GM21447 (cell line): ENCODE data around the gene OOSP1.
"Not testable (repeated sequence)": the region's sequence is repeated elsewhere in the genome, so short reads cannot be mapped to it uniquely, and the experiment has no call there.

ENCODE experiments used
- ATAC-seq: cut with Tn5 transposase; IDR thresholded peaks from one replicate; pipeline ENCODE4 v1.9.1; 2021; ENCODE audit not compliant: unreplicated experiment

The OOSP1 gene

DNA sequence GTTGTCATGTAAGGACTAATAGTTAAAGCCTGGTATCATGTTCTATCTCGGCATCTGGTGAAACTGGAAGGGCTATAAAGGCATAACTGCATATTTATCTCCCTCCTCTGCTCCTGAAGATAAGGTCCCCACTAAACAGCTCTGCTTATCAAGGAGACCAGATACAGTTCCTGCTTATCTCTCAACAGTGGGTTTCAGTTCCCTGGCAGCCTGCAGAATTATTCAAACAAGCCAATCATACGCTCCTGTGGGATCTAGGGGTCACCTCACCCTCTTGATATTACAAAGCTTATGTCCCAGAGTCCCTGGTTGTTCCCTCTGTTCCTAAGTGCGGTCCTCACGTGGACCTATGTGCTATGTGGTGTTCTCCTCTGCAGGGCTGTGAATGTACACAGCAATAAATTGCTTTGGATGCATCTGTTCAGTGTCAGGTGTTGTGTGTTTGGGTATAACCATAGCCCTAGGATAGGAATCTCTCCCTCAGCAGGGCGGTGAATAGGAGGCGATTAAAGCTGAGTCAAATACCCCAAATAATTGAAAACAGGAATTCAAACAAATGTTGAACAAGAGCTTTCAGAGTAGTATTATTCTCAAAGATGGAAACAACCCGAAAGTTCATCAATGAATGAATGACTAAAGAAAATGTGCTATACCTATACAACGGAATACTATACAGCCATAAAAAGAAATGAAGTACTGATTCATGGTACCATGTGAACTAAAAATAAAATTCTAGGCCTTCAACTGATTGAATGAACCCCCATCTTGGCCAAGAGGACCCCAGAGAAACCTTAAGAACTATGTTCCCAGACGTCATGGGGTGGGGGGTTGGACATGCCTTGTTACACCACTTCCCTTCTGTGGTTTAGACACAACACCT, 22.5 kb downstream of the OOSP1 start:
- ATAC-seq, result no peak

DNA sequence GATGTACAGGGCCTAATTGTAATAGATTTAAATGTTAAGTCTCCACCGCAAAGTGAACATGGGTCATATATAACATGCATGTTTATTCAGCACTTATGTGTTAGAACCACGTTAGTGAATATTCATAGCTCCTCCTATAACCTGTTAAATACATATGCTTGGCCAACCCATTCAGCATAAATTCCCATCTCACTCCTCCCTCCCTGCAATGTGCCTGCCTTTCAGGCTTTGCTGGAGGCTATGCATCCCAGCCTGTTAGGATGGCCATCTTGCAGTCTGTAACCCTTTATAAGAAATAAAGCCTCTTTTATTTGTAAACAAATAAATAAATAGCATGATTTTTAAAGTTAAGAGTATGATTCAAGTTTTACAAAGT, 23.9 kb downstream of the OOSP1 start:
- no peak for ATAC-seq

DNA sequence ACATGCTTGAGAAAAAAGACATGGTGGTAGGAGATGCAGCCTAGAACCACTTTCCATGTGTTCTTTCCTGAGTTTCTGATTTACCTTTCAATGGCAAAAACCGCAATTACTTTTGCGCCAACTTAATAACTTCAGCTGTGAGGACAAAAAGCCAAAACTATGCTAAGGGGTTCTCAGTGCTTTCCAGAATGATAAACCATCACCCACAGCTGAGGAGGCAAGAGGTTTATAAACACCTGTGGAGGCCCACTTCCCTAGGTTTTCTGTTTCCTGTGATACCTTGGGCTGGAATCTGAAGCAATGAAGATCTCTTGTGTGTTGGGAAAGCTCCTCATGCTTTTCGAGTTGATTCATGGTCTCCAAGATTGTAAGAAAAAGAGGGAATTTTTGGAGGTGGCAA, 25.5 kb downstream of the OOSP1 start, which contains the start of gene OOSP4A:
TSS of gene OOSP4A (plus strand) at position 301 of the 400 bp plus-strand sequence. CDS start at position 301, 0 bp downstream.
- ATAC-seq, result no peak

DNA sequence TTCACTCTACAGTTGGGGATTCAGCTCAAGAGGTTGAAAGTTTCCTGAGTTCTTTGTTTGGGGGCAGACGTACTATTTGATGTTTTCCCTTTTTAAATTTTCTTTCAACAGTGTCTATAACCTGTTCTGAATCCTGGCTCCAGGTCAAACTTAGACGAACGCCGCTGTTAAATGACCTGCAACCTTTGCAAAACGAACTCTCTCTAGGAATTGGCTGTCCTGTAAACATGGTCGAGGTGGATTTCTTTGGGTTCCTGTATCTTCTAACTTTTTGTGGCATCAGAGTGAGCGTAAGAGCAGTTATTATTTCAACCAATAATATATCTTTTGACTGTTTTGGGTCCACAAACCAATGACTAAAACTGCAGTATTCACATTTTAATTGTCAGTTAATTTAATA, 27.2 kb downstream of the OOSP1 start:
- no peak for ATAC-seq

DNA sequence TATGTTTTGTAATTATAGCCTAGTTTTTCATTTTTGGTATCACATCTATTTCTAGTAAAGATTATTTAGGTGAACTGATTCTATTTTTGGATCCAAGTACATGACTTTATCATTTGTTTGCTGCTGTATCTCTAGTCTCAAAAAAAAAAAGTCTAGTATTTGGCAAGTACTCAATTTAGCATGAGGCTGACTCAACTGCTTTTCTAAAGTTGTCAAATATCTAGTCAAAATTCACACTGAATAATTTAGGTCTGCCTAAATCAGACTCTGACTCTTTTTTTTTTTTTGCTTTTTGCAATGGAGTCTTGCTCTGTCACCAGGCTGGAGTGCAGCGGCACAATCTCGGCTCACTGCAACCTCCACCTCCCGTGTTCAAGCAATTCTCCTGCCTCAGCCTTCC, 28.0 kb downstream of the OOSP1 start:
- no peak for ATAC-seq

DNA sequence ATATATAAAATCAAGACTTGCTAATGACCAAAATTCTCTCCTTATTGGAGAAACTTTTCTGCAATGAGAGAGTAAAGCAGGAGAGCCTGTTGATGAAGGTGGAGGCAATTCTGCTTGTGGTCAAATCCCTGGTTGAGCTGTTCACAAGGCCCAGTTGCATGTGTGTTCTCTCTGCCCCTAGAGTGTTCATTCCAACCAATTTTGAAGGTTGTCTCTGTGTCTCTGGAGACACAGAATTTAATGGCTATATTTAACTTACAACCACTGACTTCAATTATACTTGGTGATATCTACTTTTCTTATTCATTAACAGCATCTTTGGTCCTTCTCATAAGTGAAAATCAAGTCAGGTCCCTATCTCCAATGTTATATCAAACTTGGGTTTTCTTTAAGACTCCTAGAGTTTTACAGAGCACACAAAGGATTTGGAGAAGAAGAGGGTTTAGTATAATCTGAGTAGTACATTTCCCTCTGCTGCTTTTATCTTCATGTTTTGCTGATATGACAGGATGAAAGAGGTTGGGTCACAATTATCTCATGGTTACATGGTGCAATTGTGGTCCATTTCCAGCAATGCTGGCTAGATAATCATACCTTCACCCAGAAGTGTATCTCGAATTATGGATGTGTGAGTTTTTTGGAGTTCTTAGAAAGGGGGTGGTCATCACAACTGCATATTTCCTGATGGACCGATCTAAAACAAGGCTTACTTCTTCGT, 29.6 kb downstream of the OOSP1 start:
- ATAC-seq, result no peak

DNA sequence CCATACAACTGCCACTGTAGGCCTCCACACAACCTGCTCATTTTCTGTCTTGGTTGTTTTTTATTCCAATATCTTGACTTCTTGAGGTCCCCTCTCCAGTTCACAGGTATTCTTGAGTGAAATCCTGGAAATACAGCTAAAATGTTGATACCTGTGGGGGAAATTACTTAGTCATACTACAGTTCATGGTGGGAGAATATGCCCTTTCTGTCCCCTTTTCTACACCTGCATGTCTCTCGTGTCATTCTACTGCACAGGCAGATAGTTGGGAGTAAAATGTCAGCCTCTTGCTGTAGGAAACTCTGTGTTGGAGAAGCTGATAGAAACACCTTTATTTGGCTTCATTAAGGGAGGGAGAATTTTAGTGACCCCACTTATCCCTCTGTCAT, 30.2 kb downstream of the OOSP1 start:
- no peak for ATAC-seq

DNA sequence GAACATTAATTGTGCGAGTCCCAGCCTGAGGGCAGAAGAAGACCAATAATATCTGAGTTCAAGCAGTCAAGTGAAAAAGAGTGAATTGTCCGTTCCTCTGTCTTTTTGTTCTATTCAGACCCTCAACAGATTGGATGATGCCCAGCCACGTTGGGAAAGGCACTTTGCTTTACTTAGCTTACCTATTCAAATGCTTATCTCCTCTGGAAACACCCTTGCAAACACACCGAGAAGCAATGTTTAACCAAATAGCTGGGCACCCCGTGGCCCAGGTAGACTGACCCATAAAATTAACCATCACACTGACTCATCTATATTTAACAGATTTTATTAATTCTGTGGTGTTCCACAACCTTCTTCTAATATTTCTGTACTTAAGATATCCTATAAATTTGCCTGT, 34.9 kb downstream of the OOSP1 start:
- ATAC-seq, result no peak

DNA sequence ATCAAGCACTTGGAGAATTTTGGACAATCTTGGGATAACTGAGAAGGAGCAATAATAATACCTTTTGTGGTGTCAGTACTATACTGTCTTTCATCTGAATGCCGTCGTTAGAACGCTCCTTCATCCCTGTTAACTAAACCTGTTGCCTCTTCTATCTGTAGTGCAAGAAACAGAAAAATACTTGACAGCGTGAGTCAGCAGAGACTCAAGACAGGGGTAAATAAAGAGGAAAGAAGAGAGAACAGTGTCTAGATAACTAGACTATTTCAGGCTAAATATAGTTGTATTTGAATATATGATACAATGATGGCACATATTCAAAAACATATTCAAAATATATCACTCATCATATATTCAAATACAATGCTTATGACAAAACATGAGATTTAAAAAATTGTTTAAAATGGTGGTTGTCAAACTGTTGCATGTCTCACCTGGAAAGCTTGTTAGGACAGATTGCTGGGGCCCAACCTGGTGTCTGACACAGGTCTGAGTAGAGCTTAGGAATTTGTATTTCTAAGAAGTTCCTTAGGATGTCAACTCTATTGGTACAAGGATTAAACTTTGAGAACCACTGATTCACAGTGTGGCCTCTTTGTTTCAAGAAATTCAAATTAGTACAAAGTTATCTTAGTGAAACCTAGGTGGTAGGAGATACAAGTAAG, 43.0 kb downstream of the OOSP1 start:
- ATAC-seq, result no peak

DNA sequence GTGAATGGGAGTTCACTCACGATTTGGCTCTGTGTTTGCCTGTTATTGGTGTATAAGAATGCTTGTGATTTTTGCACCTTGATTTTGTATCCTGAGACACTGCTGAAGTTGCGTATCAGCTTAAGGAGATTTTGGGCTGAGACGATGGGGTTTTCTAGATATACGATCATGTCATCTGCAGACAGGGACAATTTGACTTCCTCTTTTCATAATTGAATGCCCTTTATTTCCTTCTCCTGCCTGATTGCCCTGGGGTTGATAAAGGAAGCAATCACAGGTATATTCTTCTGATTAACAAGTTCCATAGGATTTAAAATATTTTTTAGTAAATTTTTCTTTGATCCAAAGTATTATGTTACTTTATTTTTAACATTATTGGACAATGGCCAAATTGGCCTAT, 43.8 kb downstream of the OOSP1 start:
- ATAC-seq, result not testable (repeated sequence)

DNA sequence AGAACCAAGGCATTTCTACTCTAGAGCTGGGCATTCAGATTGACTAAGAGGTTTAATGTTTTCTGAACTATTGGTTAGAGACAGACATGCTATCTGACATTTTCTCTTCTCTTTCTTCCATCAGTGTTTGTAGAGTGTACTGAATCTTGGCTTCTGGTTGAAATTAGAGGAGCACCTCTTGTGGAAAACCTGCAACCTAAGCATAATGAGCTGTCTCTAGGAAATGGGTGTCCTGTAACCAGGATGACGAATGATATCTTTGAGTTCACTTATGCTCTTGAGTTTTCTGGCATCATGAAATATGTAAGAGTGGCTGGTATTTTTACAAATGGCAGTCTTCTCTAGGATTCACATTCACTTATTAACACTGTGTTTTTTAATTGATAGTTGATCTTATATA, 45.0 kb downstream of the OOSP1 start:
- no peak for ATAC-seq

DNA sequence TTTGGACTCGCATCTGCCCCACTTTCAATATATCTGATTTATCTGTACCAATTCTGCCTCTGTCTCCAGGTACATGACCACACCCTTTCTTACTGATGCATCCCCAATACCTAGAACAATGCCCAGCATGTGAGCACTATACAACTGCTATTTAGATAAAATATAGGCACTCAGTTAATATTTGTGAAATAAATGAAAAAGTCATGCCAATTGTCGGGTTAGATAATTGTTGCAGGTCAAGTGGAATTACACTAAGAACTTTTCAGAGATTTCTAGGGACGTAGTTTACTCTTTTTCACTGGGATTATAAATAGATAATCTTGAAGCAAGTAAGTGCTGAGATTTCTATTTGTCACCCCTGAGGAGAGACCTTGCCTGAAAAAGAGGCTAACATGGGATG, 46.1 kb downstream of the OOSP1 start:
- ATAC-seq, result no peak

DNA sequence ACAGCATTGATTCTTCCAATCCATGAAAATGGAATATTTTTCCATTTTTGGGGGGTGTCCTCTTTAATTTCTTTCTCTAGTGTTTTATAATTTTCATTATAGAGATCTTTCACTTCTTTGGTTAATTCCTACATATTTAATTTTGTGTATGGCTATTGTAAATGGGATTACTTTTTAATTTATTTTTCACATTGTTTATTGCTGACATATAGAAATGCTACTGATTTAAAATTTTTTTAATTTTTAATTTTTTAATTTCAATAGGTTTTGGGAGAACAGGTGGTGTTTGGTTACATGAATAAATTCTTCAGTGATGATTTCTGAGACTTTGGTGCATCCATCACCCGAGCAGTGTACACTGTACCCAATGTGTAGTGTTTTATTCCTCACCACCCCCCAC, 52.2 kb downstream of the OOSP1 start:
- ATAC-seq, result no peak

DNA sequence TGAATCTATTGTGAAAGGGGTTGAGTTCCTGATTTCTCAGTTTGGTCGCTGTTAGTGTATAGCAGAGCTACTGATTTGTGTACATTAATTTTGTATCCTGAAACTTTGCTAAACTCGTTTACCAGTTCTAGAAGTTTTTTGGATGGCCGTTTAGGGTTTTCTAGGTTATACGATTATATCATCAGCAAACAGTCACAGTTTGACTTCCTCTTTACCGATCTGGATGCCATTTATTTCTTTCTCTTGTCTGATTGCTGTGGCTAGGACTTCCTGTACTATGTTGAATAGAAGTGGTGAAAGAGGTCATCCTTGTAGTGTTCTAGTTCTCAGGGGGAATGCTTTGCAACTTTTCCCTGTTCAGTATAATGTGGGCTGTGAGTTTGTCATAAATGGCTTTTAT, 54.2 kb downstream of the OOSP1 start:
- no peak for ATAC-seq

DNA sequence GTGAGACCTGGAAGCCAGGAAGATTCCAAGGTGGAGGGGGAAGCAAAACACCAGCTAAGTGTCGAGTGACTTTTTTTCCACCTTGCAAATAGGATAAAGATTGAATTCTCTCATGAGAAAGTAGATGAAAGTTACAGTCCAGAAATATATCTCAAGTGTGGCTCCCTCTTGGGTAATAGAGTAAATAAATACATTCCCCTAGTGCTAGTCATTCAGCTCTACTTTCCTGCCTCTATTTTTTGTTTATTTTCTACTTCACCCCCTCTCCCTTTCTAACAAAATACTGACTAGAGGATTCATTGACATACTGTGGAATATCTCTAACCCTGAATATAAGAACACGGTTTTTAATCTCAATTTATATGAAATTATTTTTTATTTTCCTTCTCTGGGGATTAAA, 59.6 kb downstream of the OOSP1 start:
- ATAC-seq, result no peak

DNA sequence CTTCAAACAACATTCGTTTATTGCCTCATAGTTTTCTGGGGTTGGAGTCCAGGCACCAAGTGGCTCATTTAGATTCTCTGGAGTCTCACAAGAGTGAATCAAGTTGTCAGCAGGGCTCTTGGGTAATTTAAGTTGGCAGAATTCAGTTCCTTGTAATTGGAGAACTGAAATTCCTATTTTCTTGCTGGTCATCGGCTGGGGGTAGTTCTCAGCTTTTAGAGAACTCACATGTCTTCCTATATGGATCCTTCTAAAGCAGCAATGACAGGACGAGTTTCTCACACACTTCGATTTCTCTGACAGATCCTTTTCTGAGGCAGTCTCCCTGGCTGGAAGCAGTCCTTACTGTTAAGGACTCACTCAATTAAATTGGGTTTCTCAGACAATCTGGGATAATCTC, 61.5 kb downstream of the OOSP1 start:
- ATAC-seq, result no peak

DNA sequence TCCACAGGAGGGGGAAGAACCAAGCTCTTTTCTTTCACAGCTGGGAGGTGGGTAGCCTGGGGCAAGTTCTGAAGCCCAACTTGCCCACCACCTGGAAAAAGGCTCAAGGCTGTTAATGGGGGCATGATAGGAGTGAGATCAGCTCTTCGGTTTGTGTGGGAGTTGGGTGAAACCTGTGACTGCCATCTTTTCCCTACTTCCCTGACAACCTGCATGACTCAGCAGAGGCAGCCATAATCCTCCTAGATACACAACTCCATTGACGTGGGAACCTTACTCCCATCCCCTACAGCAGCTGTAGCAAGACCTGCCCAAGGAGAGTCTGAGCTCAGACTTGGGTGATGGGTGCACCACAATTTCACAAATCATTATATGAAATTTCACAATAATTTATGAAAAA, 65.5 kb downstream of the OOSP1 start:
- no peak for ATAC-seq

DNA sequence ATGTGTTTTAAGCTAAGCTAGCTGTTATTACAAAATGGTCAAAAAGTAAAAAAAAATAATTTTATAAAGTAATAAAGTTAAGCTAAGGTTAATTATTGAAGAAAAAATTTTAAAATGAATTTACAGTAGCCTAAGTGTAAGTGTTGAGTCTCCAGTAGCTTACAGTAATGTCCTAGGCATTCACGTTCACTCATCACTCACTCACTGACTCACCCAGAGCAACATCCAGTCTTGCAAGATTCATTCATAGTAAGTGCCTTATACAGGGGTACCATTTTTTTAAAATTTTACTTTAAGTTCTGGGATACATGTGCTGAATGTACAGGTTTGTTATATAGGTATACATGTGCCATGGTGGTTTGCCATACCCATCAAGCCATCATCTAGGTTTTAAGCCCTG, 67.1 kb downstream of the OOSP1 start:
- no peak for ATAC-seq
